ENCODE measurements around the gene PPP5C. TPM values are rescaled to one million over a fixed set of nuclear protein-coding genes. Genes with fewer than 3 reads are reported as not detected.
"Not testable (repeated sequence)": the region's sequence is repeated elsewhere in the genome, so short reads cannot be mapped to it uniquely, and the experiment has no call there.

PPP5C gene
- total and polyA plus RNA-seq, 2 donors, result 32.7 to 44.1 TPM

- Histone ChIP-seq H3K36me3 (ENCODE audit: control insufficient read depth in 2 of 2, insufficient read depth in 2 of 2, low read length in 1 of 2) (no peaks in the 10 kb centered on the region), H3K9me3 (ENCODE audit: control insufficient read depth in 2 of 2, insufficient read depth in 1 of 2, low read length in 1 of 2) (peaks cover 0 to 12% of the 10 kb centered on the region in 2 donors), H3K27me3 (ENCODE audit: control insufficient read depth in 2 of 2, insufficient read depth in 1 of 2, low read length in 1 of 2) (no peaks in the 10 kb centered on the region), H3K4me1 (ENCODE audit: control insufficient read depth in 2 of 2, insufficient read depth in 2 of 2, low read length in 2 of 2) (no peaks in the 10 kb centered on the region), H3K4me3 (ENCODE audit: low read length in 2 of 2) (no peak overlapping the region), H3K27ac (ENCODE audit: low read depth in 1 of 2, low read length in 1 of 2) (no peak overlapping the region)
- 96% methylated on average over 12 of the region's 12 CpGs for WGBS
- DNase-seq (ENCODE audit: low read depth in 6 of 9, low spot score in 9 of 9), result no peak
Observed at GRCh38 chr19:46321653-46322052, 25.2 kb upstream of the PPP5C start.

- H3K27ac ChIP-seq (ENCODE audit: low read depth in 1 of 2, low read length in 1 of 2); H3K36me3 ChIP-seq (ENCODE audit: control insufficient read depth in 2 of 2, insufficient read depth in 2 of 2, low read length in 1 of 2); H3K4me1 ChIP-seq (ENCODE audit: control insufficient read depth in 2 of 2, insufficient read depth in 2 of 2, low read length in 2 of 2); DNase-seq (ENCODE audit: low read depth in 6 of 9, low spot score in 9 of 9); H3K27me3 ChIP-seq (ENCODE audit: control insufficient read depth in 2 of 2, insufficient read depth in 1 of 2, low read length in 1 of 2); H3K4me3 ChIP-seq (ENCODE audit: low read length in 2 of 2): not testable (repeated sequence)
- WGBS, result 94% methylated on average over 9 of the region's 9 CpGs
- H3K9me3 ChIP-seq (ENCODE audit: control insufficient read depth in 2 of 2, insufficient read depth in 1 of 2, low read length in 1 of 2), result peaks cover 0 to 24% of the 10 kb centered on the region in 2 donors
Observed at GRCh38 chr19:46323227-46323626, 23.7 kb upstream of the PPP5C start.

- WGBS, result 93% methylated on average over 3 of the region's 3 CpGs
- no peak for DNase-seq (ENCODE audit: low read depth in 6 of 9, low spot score in 9 of 9)
- Histone ChIP-seq H3K9me3 (ENCODE audit: control insufficient read depth in 2 of 2, insufficient read depth in 1 of 2, low read length in 1 of 2) (peaks cover 0 to 31% of the 10 kb centered on the region in 2 donors), H3K27ac (ENCODE audit: low read depth in 1 of 2, low read length in 1 of 2) (no peak overlapping the region), H3K4me1 (ENCODE audit: control insufficient read depth in 2 of 2, insufficient read depth in 2 of 2, low read length in 2 of 2) (no peaks in the 10 kb centered on the region), H3K4me3 (ENCODE audit: low read length in 2 of 2) (no peak overlapping the region), H3K27me3 (ENCODE audit: control insufficient read depth in 2 of 2, insufficient read depth in 1 of 2, low read length in 1 of 2) (no peaks in the 10 kb centered on the region), H3K36me3 (ENCODE audit: control insufficient read depth in 2 of 2, insufficient read depth in 2 of 2, low read length in 1 of 2) (no peaks in the 10 kb centered on the region)
Observed at GRCh38 chr19:46324277-46324676, 22.6 kb upstream of the PPP5C start.

- no peak for DNase-seq (ENCODE audit: low read depth in 6 of 9, low spot score in 9 of 9)
- H3K4me1 ChIP-seq (ENCODE audit: control insufficient read depth in 2 of 2, insufficient read depth in 2 of 2, low read length in 2 of 2), result no peaks in the 10 kb centered on the region
- H3K27ac ChIP-seq (ENCODE audit: low read depth in 1 of 2, low read length in 1 of 2), result no peak overlapping the region
- H3K36me3 ChIP-seq (ENCODE audit: control insufficient read depth in 2 of 2, insufficient read depth in 2 of 2, low read length in 1 of 2), result no peaks in the 10 kb centered on the region
- no peaks in the 10 kb centered on the region for H3K27me3 ChIP-seq (ENCODE audit: control insufficient read depth in 2 of 2, insufficient read depth in 1 of 2, low read length in 1 of 2)
- no peak overlapping the region for H3K4me3 ChIP-seq (ENCODE audit: low read length in 2 of 2)
- H3K9me3 ChIP-seq (ENCODE audit: control insufficient read depth in 2 of 2, insufficient read depth in 1 of 2, low read length in 1 of 2), result peaks cover 0 to 35% of the 10 kb centered on the region in 2 donors
- 98% methylated on average over 4 of the region's 4 CpGs for WGBS
Observed at GRCh38 chr19:46326608-46327007, 20.3 kb upstream of the PPP5C start.

GRCh38 chr19:46328079-46328478 lies 18.8 kb upstream of the PPP5C start:
- Histone ChIP-seq H3K27me3 (ENCODE audit: control insufficient read depth in 2 of 2, insufficient read depth in 1 of 2, low read length in 1 of 2) (no peaks in the 10 kb centered on the region), H3K4me3 (ENCODE audit: low read length in 2 of 2) (no peak overlapping the region), H3K36me3 (ENCODE audit: control insufficient read depth in 2 of 2, insufficient read depth in 2 of 2, low read length in 1 of 2) (no peaks in the 10 kb centered on the region), H3K4me1 (ENCODE audit: control insufficient read depth in 2 of 2, insufficient read depth in 2 of 2, low read length in 2 of 2) (no peaks in the 10 kb centered on the region), H3K27ac (ENCODE audit: low read depth in 1 of 2, low read length in 1 of 2) (no peak overlapping the region), H3K9me3 (ENCODE audit: control insufficient read depth in 2 of 2, insufficient read depth in 1 of 2, low read length in 1 of 2) (peaks cover 0 to 35% of the 10 kb centered on the region in 2 donors)
- DNase-seq (ENCODE audit: low read depth in 6 of 9, low spot score in 9 of 9), result no peak
- WGBS, result 99% methylated on average over 2 of the region's 2 CpGs

GRCh38 chr19:46330319-46330918 lies 16.5 kb upstream of the PPP5C start:
- H3K27me3 ChIP-seq (ENCODE audit: control insufficient read depth in 2 of 2, insufficient read depth in 1 of 2, low read length in 1 of 2), result no peaks in the 10 kb centered on the region
- 90% methylated on average over 2 of the region's 2 CpGs for WGBS
- no peak overlapping the region for H3K4me3 ChIP-seq (ENCODE audit: low read length in 2 of 2)
- H3K27ac ChIP-seq (ENCODE audit: low read depth in 1 of 2, low read length in 1 of 2), result no peak overlapping the region
- H3K4me1 ChIP-seq (ENCODE audit: control insufficient read depth in 2 of 2, insufficient read depth in 2 of 2, low read length in 2 of 2), result no peaks in the 10 kb centered on the region
- no peaks in the 10 kb centered on the region for H3K36me3 ChIP-seq (ENCODE audit: control insufficient read depth in 2 of 2, insufficient read depth in 2 of 2, low read length in 1 of 2)
- H3K9me3 ChIP-seq (ENCODE audit: control insufficient read depth in 2 of 2, insufficient read depth in 1 of 2, low read length in 1 of 2), result peaks cover 0 to 31% of the 10 kb centered on the region in 2 donors
- DNase-seq (ENCODE audit: low read depth in 6 of 9, low spot score in 9 of 9), result no peak

GRCh38 chr19:46337487-46337886 lies 9.4 kb upstream of the PPP5C start:
- 93% methylated on average over 1 of the region's 1 CpG for WGBS
- no peaks in the 10 kb centered on the region for H3K9me3 ChIP-seq (ENCODE audit: control insufficient read depth in 2 of 2, insufficient read depth in 1 of 2, low read length in 1 of 2)
- peaks cover 0 to 9% of the 10 kb centered on the region in 2 donors for H3K27me3 ChIP-seq (ENCODE audit: control insufficient read depth in 2 of 2, insufficient read depth in 1 of 2, low read length in 1 of 2)
- H3K4me3 ChIP-seq (ENCODE audit: low read length in 2 of 2), result no peak overlapping the region
- H3K4me1 ChIP-seq (ENCODE audit: control insufficient read depth in 2 of 2, insufficient read depth in 2 of 2, low read length in 2 of 2), result no peaks in the 10 kb centered on the region
- no peaks in the 10 kb centered on the region for H3K36me3 ChIP-seq (ENCODE audit: control insufficient read depth in 2 of 2, insufficient read depth in 2 of 2, low read length in 1 of 2)
- H3K27ac ChIP-seq (ENCODE audit: low read depth in 1 of 2, low read length in 1 of 2), result no peak overlapping the region
- DNase-seq (ENCODE audit: low read depth in 6 of 9, low spot score in 9 of 9), result no peak

- no peak overlapping the region for H3K4me3 ChIP-seq (ENCODE audit: low read length in 2 of 2)
- H3K36me3 ChIP-seq (ENCODE audit: control insufficient read depth in 2 of 2, insufficient read depth in 2 of 2, low read length in 1 of 2), result no peaks in the 10 kb centered on the region
- DNase-seq (ENCODE audit: low read depth in 6 of 9, low spot score in 9 of 9), result no peak
- H3K27me3 ChIP-seq (ENCODE audit: control insufficient read depth in 2 of 2, insufficient read depth in 1 of 2, low read length in 1 of 2), result peaks cover 0 to 16% of the 10 kb centered on the region in 2 donors
- no peak overlapping the region for H3K27ac ChIP-seq (ENCODE audit: low read depth in 1 of 2, low read length in 1 of 2)
- whole genome bisulfite sequencing, result 77% methylated on average over 10 of the region's 10 CpGs
- H3K4me1 ChIP-seq (ENCODE audit: control insufficient read depth in 2 of 2, insufficient read depth in 2 of 2, low read length in 2 of 2), result no peaks in the 10 kb centered on the region
- H3K9me3 ChIP-seq (ENCODE audit: control insufficient read depth in 2 of 2, insufficient read depth in 1 of 2, low read length in 1 of 2), result no peaks in the 10 kb centered on the region
Observed at GRCh38 chr19:46339446-46339845, 7.4 kb upstream of the PPP5C start.

- Histone ChIP-seq H3K4me3 (ENCODE audit: low read length in 2 of 2) (no peak overlapping the region), H3K36me3 (ENCODE audit: control insufficient read depth in 2 of 2, insufficient read depth in 2 of 2, low read length in 1 of 2) (no peaks in the 10 kb centered on the region), H3K27me3 (ENCODE audit: control insufficient read depth in 2 of 2, insufficient read depth in 1 of 2, low read length in 1 of 2) (peaks cover 0 to 16% of the 10 kb centered on the region in 2 donors), H3K4me1 (ENCODE audit: control insufficient read depth in 2 of 2, insufficient read depth in 2 of 2, low read length in 2 of 2) (no peaks in the 10 kb centered on the region), H3K27ac (ENCODE audit: low read depth in 1 of 2, low read length in 1 of 2) (no peak overlapping the region), H3K9me3 (ENCODE audit: control insufficient read depth in 2 of 2, insufficient read depth in 1 of 2, low read length in 1 of 2) (no peaks in the 10 kb centered on the region)
- 99% methylated on average over 11 of the region's 11 CpGs for WGBS
- no peak for DNase-seq (ENCODE audit: low read depth in 6 of 9, low spot score in 9 of 9)
Observed at GRCh38 chr19:46340051-46340659, 6.7 kb upstream of the PPP5C start.

Measured in thymus (tissue), 11 donors.